RKO (cell line): ENCODE data around the gene RMC1.
"Not testable (repeated sequence)": the region's sequence is repeated elsewhere in the genome, so short reads cannot be mapped to it uniquely, and the experiment has no call there.

Experiments used
- DNase-seq: peaks from one replicate; pipeline ENCODE4 v3.0.0-alpha.2; 2016; ENCODE audit warnings: low spot score

Gene RMC1

GRCh38 chr18:23503038-23503962 lies at the start of gene RMC1:
RMC1 (plus strand) TSS chr18:23503511; CDS start chr18:23503619, 108 bp downstream.
- peak; percentile 90 for DNase-seq

- peak; percentile 81 for DNase-seq
Measured at GRCh38 chr18:23453680-23454058, 49.6 kb upstream of the RMC1 start.

GRCh38 chr18:23456835-23457234 lies 46.5 kb upstream of the RMC1 start:
- DNase-seq = no peak

- no peak for DNase-seq
Measured at GRCh38 chr18:23458830-23459529, 44.3 kb upstream of the RMC1 start.

- DNase-seq = no peak
Measured at GRCh38 chr18:23459530-23459921, 43.8 kb upstream of the RMC1 start.

GRCh38 chr18:23460285-23461273 lies 42.7 kb upstream of the RMC1 start:
- no peak for DNase-seq

GRCh38 chr18:23462876-23463275 lies 40.4 kb upstream of the RMC1 start:
- no peak for DNase-seq

GRCh38 chr18:23468753-23469459 lies 34.4 kb upstream of the RMC1 start:
- DNase-seq = no peak

- DNase-seq = no peak
Measured at GRCh38 chr18:23470620-23471387, 32.5 kb upstream of the RMC1 start.

GRCh38 chr18:23471486-23471885 lies 31.8 kb upstream of the RMC1 start:
- DNase-seq = no peak

- DNase-seq = no peak
Measured at GRCh38 chr18:23479829-23480505, 23.3 kb upstream of the RMC1 start.

- DNase-seq = no peak
Measured at GRCh38 chr18:23484561-23485182, 18.6 kb upstream of the RMC1 start.

- DNase-seq = no peak
Measured at GRCh38 chr18:23485386-23485785, 17.9 kb upstream of the RMC1 start.

- no peak for DNase-seq
Measured at GRCh38 chr18:23487738-23488570, 15.4 kb upstream of the RMC1 start.

- not testable (repeated sequence) for DNase-seq
Measured at GRCh38 chr18:23489586-23489985, 13.7 kb upstream of the RMC1 start.

GRCh38 chr18:23493654-23494053 lies 9.7 kb upstream of the RMC1 start:
- DNase-seq = no peak

GRCh38 chr18:23494992-23495391 lies 8.3 kb upstream of the RMC1 start:
- no peak for DNase-seq

GRCh38 chr18:23495723-23496440 lies 7.4 kb upstream of the RMC1 start:
- no peak for DNase-seq
